GM18873 (cell line): ENCODE data around the gene SLC25A34.

ENCODE experiments used
- ATAC-seq: cut with Tn5 transposase; IDR thresholded peaks from one replicate; pipeline ENCODE4 v1.9.1; 2021; ENCODE audit warnings: mild to moderate bottlenecking, moderate library complexity, moderate number of reproducible peaks; ENCODE audit not compliant: unreplicated experiment, low FRiP score

The SLC25A34 gene

DNA sequence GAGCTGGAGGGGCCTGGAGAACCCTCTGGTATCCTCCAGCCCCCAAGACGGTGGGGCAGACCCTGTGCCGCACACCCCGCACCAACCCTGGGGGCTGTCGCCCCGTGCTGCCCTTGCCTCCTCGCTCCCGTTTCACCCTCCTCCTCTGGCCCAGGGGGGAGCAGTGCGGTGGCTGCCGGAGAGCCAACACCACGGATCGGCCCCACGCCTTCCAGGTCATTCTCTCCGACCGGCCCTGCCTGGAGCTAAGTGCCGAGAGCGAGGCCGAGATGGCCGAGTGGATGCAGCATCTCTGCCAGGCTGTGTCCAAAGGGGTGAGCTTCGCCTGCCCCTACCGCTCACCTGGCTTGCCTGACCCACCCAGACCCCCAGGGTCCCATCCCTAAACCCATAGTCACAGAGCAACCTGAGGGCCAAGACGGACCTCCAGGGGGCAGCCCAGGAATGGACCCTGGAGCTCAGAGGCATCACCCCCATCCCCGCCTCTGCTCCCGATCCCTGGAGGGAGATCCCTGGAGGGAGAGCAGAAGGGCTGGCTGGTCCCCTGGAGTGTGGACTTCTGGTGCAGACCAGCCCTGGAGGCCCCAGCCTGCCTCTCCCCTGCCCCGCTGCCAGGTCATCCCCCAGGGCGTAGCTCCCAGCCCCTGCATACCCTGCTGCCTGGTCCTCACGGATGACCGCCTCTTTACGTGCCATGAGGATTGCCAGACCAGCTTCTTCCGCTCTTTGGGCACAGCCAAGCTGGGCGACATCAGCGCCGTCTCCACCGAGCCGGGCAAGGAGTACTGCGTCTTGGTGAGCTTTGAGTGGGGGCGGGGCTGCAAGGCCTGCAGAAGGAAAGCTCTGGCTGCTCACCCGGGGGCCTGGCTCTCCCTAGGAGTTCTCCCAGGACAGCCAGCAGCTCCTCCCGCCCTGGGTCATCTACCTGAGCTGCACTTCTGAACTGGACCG, 4.0 kb upstream of the SLC25A34 start:
- ATAC-seq = no peak

DNA sequence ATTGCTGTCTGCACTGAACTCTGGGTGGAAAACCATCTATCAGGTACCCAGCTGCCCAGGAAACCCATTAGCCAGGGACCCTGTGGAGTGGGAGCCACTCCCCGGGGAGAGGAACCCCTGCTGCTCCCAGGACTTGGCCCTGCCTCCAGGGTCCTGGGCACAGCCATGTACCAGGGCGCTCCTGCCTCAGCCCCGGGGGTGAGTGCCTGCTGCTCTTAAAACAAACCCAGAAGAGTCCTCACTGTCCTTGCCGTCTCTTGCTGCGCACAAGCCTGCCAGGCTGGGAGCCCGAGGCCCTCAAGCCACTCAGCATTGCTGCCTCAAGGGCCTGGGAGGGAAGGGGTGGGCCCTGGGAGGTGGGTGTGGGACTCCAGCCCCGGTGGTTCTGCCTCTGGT, 3.4 kb upstream of the SLC25A34 start:
- no peak for ATAC-seq

DNA sequence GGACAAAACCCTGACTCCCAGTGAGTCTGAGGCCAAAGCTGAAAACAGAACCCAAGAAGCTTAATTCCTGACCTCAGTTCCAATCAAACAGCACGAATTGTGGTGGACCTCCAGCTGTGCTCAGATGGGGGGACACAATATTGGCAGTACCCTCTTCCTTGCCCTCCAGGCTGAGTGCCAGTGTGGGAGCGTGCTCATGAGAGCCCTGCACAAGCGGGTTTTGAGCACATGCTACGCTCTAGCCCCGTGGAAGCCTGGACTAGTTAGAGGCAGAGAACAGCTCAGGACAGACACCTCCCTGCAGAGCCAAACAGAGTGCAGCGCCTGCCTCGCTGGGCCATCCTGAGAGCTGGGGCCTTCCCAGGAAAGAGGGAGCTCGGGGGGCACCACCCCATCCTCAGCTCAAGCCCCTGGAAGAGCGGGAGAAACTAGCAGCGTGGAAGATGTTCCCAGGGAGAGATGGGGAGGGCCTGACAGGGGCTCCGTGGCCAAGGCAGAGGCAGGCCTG, 2.8 kb upstream of the SLC25A34 start:
- ATAC-seq = no peak

DNA sequence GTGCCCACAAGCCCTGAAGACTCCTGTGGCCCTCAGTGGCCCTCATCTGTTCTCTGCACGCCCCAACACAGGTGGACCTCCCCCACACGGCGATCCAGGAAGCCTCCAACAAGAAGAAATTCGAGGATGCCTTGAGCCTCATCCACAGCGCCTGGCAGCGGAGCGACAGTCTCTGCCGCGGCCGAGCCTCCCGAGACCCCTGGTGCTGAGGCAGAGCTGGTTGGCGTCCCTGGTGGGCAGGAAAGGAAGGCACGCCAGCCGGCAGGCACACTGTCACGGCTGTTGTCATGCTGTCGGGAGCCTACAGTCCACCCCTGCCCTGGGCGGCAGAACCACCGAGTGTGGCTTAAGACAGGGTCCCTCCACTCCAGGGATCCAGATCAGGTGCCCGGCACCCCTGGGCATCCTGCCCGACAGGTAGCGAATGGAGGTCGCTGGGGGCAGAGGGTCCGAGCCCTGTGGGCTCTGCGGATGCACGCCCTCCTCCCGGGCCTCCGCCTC, 2.3 kb upstream of the SLC25A34 start:
- no peak for ATAC-seq

DNA sequence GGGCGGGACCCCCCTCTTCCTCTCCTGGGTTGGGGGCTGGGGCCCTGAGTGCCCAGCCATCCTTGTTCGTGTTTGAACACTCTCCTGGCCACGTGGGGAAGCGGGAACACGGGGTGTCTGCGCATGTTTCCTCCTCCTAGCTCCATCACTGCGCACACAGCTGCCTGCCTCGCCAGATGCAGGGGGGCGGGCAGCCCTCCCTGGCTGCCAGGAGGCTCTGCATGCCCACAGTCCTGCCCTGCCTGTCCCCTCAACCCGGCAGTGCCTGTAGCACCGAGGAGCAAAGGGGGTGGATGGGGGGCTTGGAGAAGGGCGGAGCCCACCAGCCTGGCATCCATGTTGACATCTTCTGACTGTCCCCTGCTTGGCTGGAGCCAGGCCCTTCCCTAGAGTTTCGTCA, 1.8 kb upstream of the SLC25A34 start:
- ATAC-seq = no peak

DNA sequence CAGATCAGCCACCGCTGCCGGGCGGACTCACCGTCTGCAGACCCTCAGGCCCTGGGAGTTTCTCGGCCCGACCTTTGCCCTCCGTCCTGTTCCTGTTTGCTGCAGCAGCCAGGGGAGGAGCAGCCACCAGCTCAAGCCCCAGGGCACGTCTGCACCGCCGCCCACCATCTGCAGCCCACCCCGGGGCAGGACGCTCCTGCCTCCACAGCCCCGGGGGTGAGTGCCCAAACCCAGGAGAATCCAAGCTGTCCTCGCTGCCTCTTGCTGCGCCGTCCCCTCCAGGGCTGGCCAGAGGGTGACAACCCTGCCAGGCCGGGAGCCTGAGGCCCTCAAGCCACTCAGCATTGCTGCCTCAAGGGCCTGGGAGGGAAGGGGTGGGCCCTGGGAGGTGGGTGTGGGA, 1.2 kb upstream of the SLC25A34 start:
- ATAC-seq = no peak

DNA sequence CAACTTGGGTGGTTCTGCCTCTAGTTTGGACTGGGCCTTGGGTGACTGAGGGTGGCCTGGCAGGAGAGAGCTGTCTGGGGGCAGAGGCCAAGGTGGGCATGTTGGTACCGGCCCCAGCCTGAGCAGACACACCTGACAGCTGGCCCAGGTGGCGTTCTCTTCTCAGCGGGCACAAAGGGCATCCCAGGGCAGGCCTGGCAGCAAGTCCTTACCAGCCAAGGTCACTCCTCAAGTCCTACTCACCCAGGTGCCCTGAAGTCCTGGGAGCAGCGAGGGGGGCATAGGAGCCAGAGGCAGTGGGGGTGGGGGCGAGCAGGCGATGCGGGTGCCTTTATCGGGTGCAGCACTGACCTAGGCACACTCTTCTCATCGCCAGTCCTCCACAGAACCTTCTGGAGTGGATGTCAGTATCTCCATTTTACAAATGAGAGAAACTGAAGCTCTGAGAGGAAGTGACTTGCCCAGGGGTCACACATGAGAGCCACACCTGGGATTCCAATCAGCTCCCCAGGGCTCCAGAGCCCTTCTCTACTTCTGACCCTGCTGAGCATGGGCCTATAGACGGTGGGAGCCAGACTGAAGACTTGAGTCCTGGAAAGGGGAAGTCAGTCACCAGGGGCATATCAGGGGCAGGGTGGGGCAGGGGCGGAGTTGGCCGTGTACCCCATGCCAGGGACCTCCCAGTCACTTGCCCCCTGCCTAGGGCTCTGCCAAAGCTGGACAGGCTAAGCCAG, 587 bp upstream of the SLC25A34 start:
- ATAC-seq = no peak

DNA sequence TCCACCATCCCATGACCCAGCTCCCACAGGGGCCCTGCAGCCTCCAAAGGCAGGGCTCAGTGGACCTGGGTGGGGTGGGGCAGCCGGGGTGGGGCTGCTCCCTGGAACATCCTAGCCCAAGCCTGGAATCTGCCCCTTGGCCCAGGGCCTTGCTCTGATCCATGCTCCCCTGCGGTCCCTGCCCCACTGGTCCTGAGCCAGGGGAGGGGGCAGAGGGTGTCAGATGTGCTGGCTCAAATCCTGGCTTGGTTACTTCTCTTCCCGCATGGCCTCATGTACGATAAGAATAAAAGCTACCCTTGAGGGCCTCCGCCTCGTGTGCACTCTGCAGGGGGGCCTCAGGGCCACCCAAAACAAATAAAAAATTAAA, 819 bp downstream of the SLC25A34 start:
- no peak for ATAC-seq

DNA sequence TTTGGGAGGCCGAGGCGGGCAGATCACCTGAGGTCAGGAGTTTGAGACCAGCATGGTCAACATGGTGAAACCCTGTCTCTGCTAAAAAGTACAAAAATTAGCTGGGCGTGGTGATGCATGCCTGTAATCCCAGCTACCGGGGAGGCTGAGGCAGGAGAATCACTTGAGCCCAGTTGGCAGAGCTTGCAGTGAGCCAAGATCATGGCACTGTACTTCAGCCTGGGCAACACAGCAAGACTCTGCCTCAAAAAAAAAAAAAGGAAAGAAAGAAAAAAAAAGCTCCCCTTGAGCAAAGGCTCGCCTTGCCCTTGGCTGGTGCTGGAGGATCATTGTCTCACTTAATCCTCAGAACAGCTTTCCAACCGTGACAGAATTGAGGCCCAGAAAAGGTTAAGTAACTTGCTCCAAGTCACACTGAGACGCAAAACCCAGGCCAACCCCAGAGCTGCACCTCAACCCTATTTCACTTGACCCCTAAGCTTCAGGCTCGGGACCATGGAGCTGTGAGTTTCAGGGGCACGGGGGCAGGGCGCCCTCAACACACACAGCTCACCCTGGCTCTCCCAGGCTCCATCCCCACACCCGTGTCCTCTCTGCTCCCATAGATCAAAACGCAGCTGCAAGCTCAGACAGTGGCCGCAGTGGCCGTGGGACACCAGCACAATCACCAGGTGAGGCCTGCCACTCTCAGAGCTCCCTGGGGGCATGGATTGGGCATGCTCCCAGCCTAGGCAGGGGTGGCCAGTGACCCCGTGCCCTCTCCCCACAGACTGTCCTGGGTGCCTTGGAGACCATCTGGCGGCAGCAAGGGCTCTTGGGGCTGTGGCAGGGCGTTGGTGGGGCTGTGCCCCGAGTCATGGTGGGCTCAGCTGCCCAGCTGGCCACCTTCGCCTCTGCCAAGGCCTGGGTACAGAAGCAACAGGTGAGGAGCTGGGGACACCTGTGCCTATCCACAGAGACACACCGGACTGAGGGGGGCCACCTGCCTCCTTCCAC, 1.6 kb downstream of the SLC25A34 start:
- no peak for ATAC-seq

DNA sequence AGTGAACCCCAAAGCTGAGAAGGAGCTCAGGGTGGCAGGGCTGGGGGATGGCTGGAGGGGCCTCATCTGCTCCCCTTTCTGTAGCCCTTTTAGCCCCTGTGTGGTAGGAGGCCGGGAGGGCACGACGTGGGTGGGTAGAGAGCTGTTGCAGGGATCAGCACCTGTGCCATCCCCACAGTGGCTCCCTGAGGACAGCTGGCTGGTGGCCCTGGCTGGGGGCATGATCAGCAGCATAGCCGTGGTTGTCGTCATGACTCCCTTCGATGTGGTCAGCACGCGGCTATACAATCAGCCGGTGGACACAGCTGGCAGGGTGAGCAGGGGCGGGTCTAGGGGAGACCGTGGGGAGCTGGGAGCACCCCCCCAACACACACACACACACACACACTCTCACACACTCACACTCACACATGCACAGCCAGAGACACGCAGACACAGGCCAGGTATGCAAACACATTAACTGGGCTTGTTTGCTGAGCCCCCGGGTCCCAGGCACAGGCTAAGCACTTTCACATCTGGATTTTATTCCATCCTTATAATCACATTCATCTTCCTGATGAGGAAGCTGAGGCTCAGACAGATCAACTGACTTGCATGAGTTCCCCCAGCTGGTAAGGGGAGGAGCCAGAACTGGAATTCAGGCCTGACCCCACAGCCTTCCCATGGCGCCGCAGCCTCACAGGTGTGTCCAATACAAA, 2.5 kb downstream of the SLC25A34 start:
- ATAC-seq = no peak

DNA sequence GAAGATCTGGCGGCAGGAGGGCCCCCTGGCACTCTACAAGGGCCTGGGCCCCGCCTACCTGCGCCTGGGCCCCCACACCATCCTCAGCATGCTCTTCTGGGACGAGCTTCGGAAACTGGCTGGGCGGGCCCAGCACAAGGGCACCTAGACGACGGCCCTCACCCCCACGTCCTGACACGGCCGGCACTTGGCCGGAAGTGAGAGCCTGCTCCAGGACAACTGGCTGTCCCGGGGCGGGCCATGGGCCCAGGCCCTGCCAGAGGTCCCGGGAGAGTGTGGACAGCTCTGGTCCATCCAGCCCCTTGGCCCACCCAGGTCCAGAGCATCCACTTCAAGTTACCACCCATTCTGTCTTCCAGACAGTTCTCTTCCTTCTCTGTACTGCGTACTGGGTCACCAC, 3.2 kb downstream of the SLC25A34 start:
- ATAC-seq = no peak

DNA sequence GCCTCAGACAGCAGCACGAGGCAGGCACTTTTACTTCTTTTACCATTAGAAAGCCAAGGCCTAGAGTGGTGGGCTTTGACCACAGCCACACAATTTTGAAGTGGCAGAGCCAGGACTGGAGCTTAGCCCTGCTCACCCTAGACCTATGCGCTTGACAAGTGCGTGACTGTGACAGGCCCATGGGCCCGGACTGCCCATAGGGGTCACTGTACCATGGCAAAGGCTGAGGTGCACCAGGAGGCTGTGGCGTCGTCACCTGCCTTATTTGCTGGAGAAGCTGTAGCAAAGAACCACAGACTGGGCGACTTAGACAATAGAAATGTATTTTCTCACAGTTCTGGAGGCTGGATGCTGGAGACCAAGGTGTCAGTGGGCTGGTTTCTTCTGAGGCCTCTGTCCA, 3.7 kb downstream of the SLC25A34 start:
- ATAC-seq = no peak

DNA sequence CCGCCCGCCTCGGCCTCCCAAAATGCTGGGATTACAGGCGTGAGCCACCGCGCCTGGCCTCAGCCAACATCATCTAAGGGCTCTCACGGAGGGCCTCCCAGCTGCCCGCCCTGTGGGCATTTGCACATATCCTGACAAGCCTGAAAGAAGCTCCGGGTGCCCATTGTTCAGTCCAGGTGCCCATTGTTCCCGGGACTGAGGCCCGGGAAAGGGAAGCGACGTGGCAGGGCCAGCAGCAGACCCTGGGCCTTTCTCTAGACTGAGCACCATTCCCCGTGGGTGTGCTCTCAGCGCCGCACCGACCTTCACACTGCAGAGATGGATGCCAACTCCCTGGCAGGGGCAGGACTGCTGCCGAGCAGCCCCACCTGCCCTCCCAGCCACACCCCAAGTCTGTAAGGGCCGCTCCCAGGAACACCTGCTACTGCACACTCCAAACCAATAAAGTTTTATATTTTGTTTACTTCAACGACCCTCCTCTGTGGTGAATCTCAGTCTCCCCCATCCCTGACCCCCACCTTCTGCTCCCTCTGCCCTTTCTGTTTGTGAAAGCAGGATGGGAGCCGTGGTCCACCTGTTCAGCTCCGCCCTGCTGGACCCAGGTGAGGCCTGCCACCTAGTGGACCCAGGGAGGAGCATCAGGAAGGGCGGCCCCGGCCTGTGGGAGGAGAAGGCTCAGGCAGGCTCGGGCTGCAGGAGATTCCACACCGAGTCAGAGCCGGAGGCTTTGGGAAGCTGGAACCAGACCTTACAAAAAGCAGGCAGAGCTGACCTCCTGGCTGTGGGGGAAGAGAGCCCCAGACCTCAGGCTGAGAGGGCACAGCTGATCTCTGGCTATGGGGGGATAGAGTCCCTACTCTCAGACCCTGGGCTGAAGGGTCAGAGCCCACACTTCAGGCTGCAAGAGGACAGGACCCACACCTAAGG, 5.1 kb downstream of the SLC25A34 start:
- ATAC-seq = no peak

DNA sequence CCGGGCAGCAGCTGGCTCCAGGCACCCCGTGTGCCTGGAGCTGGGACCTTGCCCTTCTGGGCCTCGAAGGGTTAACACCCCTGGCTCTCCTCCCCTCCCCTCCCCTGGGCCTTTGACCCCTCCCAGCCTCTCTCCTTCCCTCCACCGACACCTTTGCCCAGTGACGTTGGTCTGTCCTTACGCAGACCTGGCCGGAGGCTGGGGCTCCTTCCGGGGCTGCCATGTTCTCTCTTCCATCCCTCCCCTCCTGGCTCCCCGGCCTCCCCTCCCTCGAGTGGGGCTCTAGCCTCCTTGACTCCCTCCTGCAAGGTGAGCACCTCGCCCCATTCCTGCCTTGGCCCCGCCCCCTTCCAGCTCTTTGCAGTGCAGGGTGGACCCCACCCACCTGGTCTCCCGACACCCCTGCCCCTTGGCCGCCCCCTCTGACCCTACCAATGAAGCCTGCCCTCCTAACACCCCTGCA, 6.3 kb downstream of the SLC25A34 start, which contains the start of gene TMEM82:
Gene TMEM82, plus strand, starts transcription at position 161 of the 463 bp plus-strand sequence. Its CDS starts 61 bp downstream, at position 222.
- no peak for ATAC-seq

DNA sequence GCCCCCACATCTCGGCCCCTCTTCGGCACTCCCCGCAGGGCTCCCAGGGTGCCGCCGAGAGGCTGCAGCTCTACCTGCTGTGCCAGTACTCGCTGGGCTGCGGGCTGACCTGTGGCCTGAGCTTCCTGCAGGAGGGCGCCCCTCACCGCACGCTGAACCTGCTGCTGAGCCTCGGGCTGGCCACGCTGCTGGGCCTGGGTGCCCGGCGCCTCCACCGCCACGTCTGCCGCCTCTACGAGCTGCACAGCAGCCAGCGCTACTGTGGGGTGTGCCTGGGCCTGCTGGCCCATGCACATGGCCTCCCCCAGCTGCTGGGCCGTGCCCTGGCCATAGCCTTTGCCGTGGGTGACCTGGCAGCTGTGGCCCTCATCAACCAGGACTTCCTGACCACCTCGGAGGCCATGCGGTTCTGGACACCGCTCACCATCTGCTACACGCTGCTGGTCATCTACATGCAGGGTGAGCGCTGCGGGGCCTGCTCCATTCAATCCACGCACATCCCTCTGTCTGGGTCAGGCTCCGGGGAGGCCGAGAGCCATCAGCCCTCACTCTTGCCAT, 8.1 kb downstream of the SLC25A34 start:
- ATAC-seq = no peak

DNA sequence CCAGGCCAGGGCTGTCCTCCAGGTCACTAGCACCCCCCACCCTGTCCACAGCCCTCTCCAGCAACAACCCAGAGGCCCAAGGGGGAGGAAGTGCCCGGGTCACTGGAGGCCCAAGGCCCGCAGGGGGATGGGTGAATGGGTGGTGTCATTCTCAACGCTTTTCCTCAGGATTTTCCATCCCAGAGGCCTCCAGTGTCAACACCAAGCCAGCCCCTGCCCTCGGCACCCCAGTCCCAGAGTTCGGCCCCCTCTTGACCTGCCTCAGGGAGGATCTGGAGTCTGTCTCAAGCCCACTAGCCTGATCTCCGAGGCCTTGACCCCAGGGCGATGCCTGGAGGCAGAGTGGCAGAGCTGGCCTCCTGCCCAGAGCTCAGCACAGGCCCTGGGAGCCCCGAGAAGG, 11.3 kb downstream of the SLC25A34 start:
- no peak for ATAC-seq

DNA sequence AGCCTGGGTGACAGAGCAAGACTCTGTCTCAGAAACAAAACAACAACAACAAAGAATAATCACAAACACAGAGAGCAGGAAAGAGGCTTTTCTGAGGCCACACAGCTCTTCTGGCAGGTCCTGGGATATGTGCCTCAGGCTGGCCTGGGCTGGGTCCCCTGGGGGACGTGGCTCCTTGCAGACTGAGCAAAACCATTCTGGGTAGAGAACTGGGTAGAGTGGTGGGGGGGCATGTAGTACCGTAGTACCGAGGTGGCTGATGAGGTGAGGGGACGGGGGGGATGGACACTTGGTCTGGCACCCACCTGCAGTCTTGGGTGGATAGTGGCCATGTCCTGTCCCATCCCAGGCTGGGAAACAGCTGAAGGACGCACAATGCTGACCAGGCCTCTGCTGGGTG, 12.2 kb downstream of the SLC25A34 start:
- ATAC-seq = no peak
